Testis (tissue), 2 donors: ENCODE data around the gene CTDSPL.
"Not testable (repeated sequence)": the region's sequence is repeated elsewhere in the genome, so short reads cannot be mapped to it uniquely, and the experiment has no call there.

Experiments
- CTCF ChIP-seq, 3 experiments: fragments of 450-650 bp in 2 of 3; fragments of 200-600 bp in 1 of 3; sonication (generic) in 1 of 3; IDR thresholded peaks; one replicate each; pipeline ENCODE4 v1.5.1; 2016 to 2019; ENCODE audit warnings: antibody characterized with exemption in 3 of 3, mild to moderate bottlenecking in 2 of 3, moderate library complexity in 1 of 3
- POLR2A ChIP-seq: fragments of 450-650 bp; IDR thresholded peaks from one replicate; pipeline ENCODE4 v1.6.1; 2017; ENCODE audit warnings: antibody characterized with exemption, mild to moderate bottlenecking, moderate library complexity

DNA sequence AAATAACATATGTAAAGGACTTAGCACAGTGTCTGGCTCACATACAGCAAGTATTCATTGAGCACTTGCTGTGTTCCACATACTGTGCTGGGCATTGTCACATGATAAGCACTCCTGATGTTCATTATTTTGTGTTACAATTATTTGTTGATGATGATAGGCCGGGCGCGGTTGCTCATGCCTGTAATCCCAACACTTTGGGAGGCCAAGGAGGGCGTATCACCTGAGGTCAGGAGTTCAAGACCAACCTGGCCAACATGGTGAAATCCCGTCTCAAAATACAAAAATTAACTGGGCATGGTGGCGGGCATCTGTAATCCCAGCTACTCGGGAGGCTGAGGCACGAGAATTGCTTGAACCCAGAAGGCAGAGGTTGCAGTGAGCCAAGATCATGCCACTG, 110.4 kb downstream of the CTDSPL start:
- not testable (repeated sequence) for TF ChIP-seq CTCF (IDR thresholded peaks at IDR 0.05); POLR2A
